Liver (tissue), 2 donors: Measurements from ENCODE around the gene KAT14.

Experiments
- CTCF ChIP-seq: fragments of 150-350 bp; IDR thresholded peaks from 2 replicates; pipeline ENCODE4 v1.5.1; 2017; ENCODE audit warnings: improper control_type of control experiment, low read depth, low read length; ENCODE audit not compliant: missing input control
- REST ChIP-seq: IDR thresholded peaks from 2 replicates; pipeline ENCODE4 v1.6.1; 2016; ENCODE audit warnings: antibody characterized with exemption, mild to moderate bottlenecking
- donor health status: healthy.

DNA sequence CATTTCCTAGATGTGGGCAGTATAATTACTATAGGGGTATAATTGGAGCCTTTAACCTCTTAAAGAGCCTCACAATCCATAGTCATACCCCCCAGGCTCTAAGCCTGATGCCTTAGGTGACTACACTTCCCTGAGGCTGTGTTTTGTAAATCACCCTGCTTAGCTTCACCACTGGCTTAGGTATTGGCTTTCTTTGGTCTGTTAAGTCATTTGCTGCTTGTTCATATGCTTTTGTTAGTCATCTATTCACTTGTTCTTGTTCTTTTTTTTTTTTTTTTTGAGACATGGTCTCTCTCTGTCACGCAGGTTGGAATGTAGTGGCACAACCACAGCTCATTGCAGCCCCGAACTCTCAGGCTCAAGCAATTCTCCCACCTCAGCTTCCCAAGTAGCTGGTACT is 26.7 kb downstream of the KAT14 start:
- TF ChIP-seq REST: no peak
- no peak for TF ChIP-seq CTCF
